HEK293 (cell line): ENCODE results near the gene TAS2R16.

Experiments used
- EGR2 ChIP-seq: fragments of 450-650 bp; formaldehyde crosslinking; IDR thresholded peaks from 2 replicates; pipeline ENCODE4 v1.5.1; 2016; ENCODE audit warnings: low read depth, missing biosample characterization, missing genetic modification characterization
- KLF7 ChIP-seq: fragments of 450-650 bp; formaldehyde crosslinking; IDR thresholded peaks from 2 replicates; pipeline ENCODE4 v1.5.1; 2016; ENCODE audit warnings: missing biosample characterization, missing genetic modification characterization, borderline replicate concordance
- KLF9 ChIP-seq: fragments of 450-650 bp; formaldehyde crosslinking; IDR thresholded peaks from 2 replicates; pipeline ENCODE4 v1.5.1; 2016; ENCODE audit warnings: missing biosample characterization, missing genetic modification characterization, low read depth
- REST ChIP-seq: fragments of 450-650 bp; formaldehyde crosslinking; IDR thresholded peaks from 2 replicates; pipeline ENCODE4 v1.5.1; 2016; ENCODE audit warnings: missing biosample characterization, missing genetic modification characterization
- YY1 ChIP-seq: fragments of 450-650 bp; formaldehyde crosslinking; IDR thresholded peaks from 2 replicates; pipeline ENCODE4 v1.5.1; 2018; ENCODE audit warnings: missing biosample characterization, missing genetic modification characterization
- ZNF311 ChIP-seq: fragments of 450-650 bp; formaldehyde crosslinking; IDR thresholded peaks from 2 replicates; pipeline ENCODE4 v1.5.1; 2017; ENCODE audit warnings: missing biosample characterization, missing genetic modification characterization, borderline replicate concordance
- ZNF426 ChIP-seq: fragments of 450-650 bp; formaldehyde crosslinking; IDR thresholded peaks from 2 replicates; pipeline ENCODE4 v1.5.1; 2017; ENCODE audit warnings: missing biosample characterization, missing genetic modification characterization, mild to moderate bottlenecking, inconsistent platforms, moderate library complexity
- ZNF629 ChIP-seq: fragments of 450-650 bp; formaldehyde crosslinking; IDR thresholded peaks from 2 replicates; pipeline ENCODE4 v1.5.1; 2017; ENCODE audit warnings: missing biosample characterization, missing genetic modification characterization
- TF ChIP-seq, protein P1 (sequence below): fragments of 450-650 bp; formaldehyde crosslinking; IDR thresholded peaks from 2 replicates; pipeline ENCODE4 v1.5.1; 2016; ENCODE audit warnings: missing biosample characterization, missing genetic modification characterization

GRCh38 chr7:123039269-123039668 lies 43.8 kb upstream of the TAS2R16 start:
- TF ChIP-seq, protein P1, sequence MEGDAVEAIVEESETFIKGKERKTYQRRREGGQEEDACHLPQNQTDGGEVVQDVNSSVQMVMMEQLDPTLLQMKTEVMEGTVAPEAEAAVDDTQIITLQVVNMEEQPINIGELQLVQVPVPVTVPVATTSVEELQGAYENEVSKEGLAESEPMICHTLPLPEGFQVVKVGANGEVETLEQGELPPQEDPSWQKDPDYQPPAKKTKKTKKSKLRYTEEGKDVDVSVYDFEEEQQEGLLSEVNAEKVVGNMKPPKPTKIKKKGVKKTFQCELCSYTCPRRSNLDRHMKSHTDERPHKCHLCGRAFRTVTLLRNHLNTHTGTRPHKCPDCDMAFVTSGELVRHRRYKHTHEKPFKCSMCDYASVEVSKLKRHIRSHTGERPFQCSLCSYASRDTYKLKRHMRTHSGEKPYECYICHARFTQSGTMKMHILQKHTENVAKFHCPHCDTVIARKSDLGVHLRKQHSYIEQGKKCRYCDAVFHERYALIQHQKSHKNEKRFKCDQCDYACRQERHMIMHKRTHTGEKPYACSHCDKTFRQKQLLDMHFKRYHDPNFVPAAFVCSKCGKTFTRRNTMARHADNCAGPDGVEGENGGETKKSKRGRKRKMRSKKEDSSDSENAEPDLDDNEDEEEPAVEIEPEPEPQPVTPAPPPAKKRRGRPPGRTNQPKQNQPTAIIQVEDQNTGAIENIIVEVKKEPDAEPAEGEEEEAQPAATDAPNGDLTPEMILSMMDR (tag by site-specific recombination): no peak
- TF ChIP-seq EGR2 (tag by site-specific recombination) (no peak), ZNF311 (no peak), ZNF426 (tag by site-specific recombination) (no peak), YY1 (tag by site-specific recombination) (no peak), KLF7 (tag by site-specific recombination) (no peak), KLF9 (no peak), REST (no peak), ZNF629 (tag by site-specific recombination) (no peak)
